Measurements from ENCODE around the gene RPP38.

Gene RPP38, protein sequence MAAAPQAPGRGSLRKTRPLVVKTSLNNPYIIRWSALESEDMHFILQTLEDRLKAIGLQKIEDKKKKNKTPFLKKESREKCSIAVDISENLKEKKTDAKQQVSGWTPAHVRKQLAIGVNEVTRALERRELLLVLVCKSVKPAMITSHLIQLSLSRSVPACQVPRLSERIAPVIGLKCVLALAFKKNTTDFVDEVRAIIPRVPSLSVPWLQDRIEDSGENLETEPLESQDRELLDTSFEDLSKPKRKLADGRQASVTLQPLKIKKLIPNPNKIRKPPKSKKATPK

DNA sequence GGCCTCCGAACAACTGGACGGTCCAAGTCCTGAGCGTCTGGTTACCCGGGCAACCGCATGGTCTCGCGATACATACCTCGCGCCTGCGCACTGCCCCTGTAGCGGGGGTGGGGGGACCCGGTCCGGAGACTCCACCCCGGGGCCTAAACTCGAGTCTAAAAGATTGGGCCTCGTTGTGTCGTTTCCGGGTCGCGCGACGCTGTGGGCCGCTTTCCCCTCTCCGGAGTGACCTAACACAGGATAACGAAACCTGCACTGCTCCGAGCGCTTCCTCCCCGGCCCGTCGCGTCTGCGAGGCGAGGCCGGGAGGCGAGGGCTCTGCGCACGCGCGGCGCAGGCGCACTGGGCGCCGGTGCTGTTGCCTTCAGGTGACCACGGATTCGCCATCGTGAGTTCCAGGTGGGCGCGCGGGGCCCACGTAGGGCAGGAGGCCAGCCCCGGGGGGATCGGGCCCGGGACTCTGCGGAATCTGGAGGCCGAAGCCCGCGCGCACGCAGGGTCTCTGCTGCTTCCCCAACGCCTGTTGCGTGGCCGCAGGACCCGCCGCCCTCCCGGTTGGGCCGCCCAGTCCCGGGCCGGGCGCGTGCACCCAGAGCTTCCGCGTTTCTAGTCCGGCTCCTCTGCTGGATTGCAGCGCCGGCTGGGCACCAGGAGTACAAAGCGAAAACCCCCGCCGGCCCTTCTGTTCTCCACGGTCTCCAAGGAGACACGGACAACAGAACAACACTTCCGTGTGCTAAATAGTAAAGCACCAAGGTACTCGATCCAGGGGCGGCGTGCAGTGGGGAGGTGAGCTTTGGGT is at the start of gene RPP38:
RPP38 (plus strand) TSS at position 345 of the 802 bp plus-strand sequence. CDS start 5,960 bp downstream, outside the sequence.
- peak; percentile 95 for DNase-seq (ENCODE audit: low spot score)

DNA sequence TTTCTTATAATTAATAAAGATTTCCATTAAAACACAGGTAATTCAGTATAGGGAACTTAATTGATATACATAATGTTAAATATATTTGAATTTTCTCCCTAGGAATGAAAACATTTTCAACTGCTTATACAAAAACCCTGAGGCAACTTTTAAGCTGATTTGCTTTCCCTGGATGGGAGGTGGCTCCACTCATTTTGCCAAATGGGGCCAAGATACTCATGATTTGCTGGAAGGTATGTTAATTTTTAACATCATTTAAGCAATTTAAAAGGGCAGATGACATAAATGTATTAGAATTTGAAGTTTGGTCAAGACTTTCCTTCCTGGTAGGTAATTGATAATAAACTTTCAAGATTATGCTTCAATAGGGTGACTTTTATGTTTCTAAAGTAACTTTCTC is 47.6 kb upstream of the RPP38 start:
- no peak for DNase-seq (ENCODE audit: low spot score)

DNA sequence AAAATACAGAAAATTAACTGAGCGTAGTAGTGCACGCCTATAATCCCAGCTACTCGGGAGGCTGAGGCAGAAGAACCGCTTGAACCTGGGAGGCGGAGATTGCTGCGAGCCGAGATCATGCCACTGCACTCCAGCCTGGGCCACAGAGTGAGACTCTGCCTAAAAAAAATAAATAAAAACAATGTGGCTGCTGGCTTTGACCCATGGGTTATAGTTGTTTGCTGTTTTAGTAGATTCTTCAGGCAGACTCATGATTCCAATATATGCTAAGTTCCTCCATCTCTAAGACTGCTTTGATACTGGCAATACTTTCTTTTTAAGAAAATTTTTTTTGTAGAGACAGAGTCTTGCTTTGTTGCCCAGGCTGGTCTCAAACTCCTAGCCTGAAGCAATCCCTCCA is 45.0 kb upstream of the RPP38 start:
- DNase-seq (ENCODE audit: low spot score) = no peak

DNA sequence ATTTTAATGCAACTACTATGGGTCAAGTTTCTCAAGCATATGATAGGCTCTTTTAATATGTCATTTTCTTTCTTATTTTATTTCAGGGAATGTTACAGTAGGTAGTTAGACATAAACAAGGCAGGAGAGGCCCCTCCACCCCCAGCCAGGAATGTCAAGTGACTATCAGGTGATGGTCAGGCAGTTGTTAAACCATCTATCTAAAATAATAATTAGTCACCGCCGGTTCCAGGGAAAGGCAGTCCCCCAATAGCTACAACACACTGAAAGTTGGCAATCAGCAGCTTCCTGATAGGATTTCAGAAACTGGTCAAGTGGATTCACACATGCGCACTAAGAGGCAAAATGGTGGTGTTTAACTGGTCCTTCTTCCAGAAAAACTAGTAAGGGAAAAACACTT is 44.1 kb upstream of the RPP38 start:
- no peak for DNase-seq (ENCODE audit: low spot score)

DNA sequence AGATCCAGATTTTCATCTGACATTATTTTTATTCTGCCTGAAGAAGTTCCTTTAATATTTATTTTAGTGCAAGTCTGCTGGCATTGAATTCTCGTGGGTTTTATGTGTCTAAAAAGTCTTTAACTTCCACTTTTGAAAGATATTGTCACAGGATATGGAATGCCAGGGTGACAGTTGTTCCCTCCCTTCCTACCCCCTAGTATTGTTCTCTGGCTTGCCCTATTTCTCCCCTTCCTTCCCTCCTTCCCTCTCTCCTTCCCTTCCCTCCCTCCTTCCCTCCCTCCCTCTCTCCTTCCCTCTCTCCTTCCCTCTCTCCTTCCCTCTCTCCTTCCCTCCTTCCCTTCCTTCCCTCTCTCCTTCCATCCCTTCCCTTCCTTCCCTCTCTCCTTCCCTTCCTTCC is 38.5 kb upstream of the RPP38 start:
- DNase-seq (ENCODE audit: low spot score) = no peak

DNA sequence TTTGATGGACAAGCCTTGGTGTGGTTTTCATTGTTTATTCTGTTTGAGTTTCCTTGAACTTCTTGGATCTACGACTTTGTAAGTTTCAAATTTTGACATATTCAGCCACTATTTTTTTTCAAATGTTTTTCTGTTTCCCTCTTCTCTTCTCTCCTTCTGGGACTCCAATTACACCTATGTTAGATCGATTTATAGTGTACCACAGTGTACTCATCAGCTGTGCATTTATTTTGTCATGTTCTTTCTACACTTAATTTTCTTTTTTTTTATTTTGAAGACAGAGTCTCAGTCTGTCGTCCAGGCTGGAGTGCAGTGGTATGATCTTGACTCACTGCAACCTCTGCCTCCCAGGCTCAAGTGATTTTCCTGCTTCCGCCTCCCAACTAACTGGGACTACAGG is 37.2 kb upstream of the RPP38 start:
- no peak for DNase-seq (ENCODE audit: low spot score)

DNA sequence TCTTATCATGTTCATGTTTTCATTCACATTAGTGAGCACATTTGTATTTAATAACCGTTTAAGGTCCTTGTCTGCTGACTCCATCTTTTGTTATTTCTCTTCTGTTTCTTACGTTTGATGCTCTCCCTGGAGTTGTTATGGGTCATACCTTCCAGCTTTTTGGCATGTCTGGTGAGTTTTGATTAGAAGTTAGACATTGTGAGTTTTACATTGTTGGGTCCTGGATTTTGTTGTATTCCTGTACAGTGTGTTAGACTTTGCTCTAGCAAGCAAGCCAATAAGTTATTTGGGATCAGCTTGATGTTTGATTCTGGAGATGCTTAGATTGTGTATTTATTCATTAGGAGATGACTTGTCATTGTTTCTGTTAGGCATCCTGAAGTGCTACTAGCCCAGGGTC is 36.5 kb upstream of the RPP38 start:
- DNase-seq (ENCODE audit: low spot score) = no peak

- no peak for DNase-seq (ENCODE audit: low spot score)
Observed at GRCh38 chr10:15067154-15067553, 30.0 kb upstream of the RPP38 start.

DNA sequence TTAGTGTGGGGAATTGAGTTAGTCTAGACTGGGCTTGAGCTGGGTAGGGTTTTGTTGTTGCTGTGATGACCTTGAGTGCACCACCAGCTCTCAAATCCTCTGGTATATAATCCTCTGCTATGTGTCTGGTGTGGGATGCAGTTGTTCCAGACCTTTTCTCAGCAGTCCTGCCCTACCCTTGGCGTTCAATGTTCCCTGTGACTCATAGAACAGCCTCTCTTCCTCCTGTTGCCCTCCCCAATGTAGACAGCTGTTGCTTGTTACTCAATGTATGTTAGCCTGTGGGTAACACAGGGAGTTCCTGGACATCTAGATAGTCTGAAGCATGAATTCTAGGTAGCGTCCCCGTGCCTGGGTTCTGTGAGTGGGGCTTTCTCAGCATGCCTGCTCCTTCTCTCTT is 28.4 kb upstream of the RPP38 start:
- no peak for DNase-seq (ENCODE audit: low spot score)

- DNase-seq (ENCODE audit: low spot score) = no peak
Observed at GRCh38 chr10:15069230-15069629, 27.9 kb upstream of the RPP38 start.

GRCh38 chr10:15072358-15072757 is 24.8 kb upstream of the RPP38 start:
- no peak for DNase-seq (ENCODE audit: low spot score)

- no peak for DNase-seq (ENCODE audit: low spot score)
Observed at GRCh38 chr10:15075421-15075820, 21.7 kb upstream of the RPP38 start.

DNA sequence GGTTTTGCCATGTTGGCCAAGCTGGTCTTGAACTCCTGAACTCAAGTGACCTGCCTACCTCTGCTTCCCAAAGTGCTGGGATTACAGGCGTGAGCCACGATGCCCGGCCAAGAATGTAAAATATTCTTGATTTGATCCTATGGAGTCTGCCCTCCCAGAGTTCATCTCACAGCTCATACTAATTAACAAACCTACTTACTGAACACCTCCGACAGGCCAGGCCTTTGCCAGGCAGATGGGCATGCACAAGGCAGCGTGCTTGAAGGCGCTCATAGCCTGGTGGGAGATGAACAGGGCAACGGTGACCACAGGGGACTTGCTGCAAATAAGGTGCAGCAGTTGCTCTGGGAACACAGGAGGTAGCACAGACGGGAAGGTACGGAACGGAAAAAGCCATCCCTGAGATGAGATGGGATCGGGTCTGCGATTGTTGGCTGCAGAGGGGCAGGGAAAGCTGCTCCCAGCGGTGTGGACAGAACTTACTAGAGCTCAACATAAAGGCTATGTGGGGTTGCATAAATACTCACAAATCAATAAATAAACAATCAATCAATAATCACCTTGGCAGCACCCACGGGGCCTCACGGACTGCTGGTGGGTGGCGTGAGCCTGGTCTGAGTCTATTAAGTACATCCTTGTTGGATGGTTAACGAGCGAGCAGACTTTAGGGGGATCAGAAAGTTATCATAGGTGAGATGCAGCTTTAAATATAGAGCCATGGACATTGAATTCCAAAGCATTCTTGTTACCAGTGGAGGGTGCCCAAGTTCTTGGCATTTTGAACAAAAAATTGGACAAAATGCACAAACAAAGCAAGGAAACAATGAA is 13.3 kb upstream of the RPP38 start:
- no peak for DNase-seq (ENCODE audit: low spot score)

DNA sequence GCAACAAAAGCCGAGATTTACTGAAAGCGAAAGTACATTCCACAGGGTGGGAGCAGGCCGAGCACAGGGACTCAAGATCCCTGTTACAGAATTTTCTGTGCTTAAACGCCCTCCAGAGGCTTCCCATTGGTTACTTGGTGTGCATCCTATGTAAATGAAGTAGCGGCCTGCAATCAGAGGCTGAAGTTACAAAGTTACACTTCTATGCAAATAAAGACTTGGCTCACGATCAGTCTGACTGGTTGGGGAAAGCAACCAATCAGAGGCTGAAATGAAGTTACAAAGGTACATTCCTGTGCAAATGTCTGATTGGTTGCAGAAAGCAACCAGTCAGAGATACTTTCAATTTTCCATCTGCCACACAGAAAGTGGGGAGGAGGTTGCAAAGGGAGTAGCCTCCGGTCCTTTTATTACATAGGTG is 12.6 kb upstream of the RPP38 start:
- peak; percentile 48 for DNase-seq (ENCODE audit: low spot score)

DNA sequence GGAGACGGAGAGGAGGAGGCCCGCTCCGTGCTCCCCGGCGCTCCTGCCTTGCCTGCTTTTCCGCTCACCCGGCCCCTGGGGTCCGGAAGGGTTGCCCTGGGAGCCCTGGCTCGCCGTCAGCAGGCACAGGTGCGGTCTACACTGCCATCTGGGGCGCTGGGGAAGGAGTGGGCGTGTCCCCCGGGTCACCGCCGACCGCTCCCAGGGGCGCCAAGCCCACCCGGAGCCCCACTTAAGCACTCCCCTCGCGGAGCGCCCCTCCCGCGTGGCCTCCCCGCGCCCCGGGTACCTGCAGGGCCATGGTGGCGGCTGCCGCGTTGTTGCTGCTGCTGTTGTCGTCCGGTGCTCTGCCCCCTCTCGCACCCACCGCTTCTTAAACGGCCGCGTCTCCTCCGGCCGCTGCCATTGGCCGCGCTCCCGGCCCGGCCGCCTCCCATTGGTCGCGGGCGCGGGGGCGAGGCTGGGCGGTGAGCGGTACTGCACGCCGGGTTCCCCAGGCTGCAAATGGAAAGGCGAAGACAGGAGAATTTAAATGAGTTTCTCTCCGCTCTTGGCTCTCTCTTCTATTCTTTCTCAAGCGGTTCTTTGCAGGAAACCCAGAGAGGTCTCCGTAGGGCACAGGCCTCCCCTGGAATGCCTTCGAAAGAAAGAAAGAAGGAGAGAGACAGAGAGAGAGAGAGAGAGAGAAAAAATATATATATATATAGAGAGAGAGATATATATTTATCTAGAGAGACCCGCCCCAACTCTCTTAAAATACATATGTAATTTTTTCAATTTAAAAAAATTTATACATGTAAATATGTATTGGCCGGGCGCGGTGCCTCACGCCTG is 8.5 kb upstream of the RPP38 start, which contains the start of gene ACBD7:
ACBD7 (minus strand) TSS at position 349 of the 834 bp plus-strand sequence; CDS start at position 301, 48 bp downstream.
- peak; percentile 73 for DNase-seq (ENCODE audit: low spot score)

- DNase-seq (ENCODE audit: low spot score) = no peak
Observed at GRCh38 chr10:15091418-15091817, 5.7 kb upstream of the RPP38 start.

- DNase-seq (ENCODE audit: low spot score) = no peak
Observed at GRCh38 chr10:15092855-15093408, 4.2 kb upstream of the RPP38 start.

DNA sequence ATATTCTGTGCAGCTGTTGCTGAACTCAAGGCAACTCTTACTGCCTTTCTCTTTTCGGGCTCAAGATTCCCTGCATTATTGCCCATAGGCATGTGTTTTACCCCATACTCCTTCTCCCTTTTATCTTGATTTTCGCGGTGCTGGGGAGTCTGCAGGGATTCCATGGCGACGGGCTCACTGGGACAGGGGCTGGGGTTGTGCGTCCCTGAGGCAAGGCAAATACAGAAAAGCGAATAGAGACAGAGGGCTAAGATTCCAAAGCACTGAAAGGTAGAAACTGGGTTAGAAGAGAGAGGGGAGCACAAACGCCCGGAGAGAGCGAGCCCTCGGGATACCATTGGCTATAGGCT is 519 bp upstream of the RPP38 start:
- DNase-seq (ENCODE audit: low spot score) = no peak

- no peak for DNase-seq (ENCODE audit: low spot score)
Observed at GRCh38 chr10:15099886-15100285, 2.7 kb downstream of the RPP38 start.

- no peak for DNase-seq (ENCODE audit: low spot score)
Observed at GRCh38 chr10:15103513-15103912, 6.4 kb downstream of the RPP38 start.

GRCh38 chr10:15106352-15107013 is 9.3 kb downstream of the RPP38 start:
- peak; percentile 71 for DNase-seq (ENCODE audit: low spot score)

All from CD4-positive, alpha-beta T cell treated with Interleukin-15 for 4 hours (primary cell).